Dermis microvascular lymphatic vessel endothelial cell (primary cell): Measurements from ENCODE around the gene ZNF782. TPM values are rescaled to one million over a fixed set of nuclear protein-coding genes. Genes with fewer than 3 reads are reported as not detected.
"Not testable (repeated sequence)": the region's sequence is repeated elsewhere in the genome, so short reads cannot be mapped to it uniquely, and the experiment has no call there.

Source experiments
- DNase-seq, 2 donors: peaks; one replicate each; pipeline versions ENCODE4 v3.0.0 to v3.0.0-alpha.2; 2010; ENCODE audit warnings: low read depth in 2 of 2
- total RNA-seq: library from RNA; depleted of rRNA; stranded (reverse); fragments of >200 nt; gene quantifications from 2 replicates; pipeline ENCODE4 v1.2.1, GENCODE V29; 2014

Gene ZNF782
- 2.6 and 3.0 TPM in 2 replicates for total RNA-seq

DNA sequence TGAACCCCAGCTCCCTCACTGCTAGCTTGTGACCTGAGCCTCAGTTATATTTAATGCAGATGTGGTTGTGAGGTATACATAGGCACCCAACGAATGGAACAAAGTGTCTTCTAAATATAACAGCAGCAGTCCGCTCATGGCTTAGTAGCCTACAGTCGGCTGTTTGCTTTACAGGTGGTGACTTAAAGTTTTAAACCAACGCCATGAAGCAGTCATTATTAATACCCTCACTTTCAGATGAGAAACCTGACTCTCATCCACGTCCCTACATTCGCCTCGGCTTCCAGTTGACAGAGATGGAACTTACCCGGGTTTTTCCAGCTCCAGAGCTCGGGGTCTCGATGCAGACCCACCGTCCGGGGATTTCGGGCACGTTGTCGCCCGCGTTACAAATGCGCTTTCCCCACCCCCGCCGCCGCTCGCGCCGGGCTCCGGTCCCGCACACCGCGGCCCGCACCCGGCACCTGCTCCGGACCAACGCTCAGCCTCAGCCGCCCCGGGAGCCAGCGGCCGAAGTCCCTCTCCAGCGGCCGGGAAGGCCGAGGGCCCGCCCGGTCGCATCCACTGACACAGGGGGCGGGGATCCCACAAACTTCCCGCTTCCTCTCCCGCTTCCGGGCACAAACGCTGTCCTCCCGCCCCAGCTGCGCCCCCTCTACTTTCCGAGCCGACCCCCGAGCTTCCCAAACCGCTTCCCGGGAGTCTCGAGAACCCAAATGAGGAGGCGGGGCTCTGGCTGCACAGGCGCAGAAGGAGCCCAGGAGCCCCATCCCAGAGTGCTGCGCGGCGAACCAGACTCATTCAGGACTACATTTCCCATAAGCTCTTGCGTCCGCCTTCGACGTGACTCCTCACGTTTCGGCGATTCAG lies at the start of gene ZNF782:
Gene ZNF782 (minus strand): TSS at position 734 of the 870 bp plus-strand sequence. CDS start 2,553 bp downstream, outside the sequence.
- peak; percentile 83 to 95 for DNase-seq

DNA sequence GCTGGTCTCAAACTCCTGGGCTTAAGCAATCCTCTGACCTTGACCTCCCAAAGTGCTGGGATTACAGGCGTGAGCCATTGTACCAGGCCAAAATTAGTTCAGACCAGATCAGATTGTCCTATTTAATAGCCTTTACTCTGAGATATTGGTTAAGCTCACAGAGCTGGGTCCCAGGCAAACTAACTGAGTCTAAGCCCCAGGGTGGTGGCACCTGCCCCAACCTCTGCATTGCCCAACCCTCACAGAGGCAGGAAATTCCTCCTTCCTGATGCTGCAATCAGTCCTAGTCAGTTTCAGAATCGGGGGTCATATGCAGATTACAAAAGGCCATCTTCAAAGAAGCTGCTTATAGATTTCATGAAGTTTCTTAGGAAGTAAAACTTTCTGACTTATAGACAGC lies 45.7 kb upstream of the ZNF782 start:
- DNase-seq: not testable (repeated sequence)

DNA sequence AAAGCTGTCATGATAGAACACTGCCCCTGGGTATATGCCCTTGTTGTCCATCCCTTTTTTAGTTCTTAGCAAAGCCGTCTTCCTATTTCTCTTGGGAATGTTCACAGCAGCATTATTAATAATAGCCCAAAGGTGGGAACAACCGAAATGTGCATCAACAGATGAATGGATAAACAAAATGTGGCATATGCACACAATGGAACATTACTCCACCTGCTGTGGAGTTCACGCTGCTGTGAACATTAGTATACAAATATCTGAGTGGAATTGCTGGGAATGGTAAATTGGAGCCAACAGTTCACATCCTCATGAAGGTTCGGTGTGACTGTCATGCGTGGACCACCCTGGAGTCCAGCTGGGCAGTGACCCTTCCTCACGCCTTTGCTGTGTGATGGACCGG lies 37.8 kb upstream of the ZNF782 start:
- DNase-seq: no peak

DNA sequence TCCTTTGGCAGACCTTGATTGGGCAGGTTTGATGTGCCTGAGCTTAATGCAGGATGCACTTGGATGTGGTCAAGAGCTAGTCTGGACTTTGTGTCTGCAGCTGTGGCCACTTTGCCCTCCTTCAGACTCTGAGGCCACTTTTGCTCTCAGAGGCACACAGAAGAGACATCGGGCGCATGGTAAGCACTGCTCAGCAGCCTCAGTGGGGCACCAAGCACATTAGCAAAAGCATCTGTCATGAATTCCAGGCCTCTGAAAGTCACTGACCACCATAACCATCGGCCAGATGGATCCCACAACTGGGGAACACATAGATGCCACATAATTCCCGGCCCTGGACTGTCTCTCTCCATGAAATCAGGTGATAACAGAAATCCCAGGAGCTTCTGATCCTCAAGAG lies 34.3 kb upstream of the ZNF782 start:
- no peak for DNase-seq

DNA sequence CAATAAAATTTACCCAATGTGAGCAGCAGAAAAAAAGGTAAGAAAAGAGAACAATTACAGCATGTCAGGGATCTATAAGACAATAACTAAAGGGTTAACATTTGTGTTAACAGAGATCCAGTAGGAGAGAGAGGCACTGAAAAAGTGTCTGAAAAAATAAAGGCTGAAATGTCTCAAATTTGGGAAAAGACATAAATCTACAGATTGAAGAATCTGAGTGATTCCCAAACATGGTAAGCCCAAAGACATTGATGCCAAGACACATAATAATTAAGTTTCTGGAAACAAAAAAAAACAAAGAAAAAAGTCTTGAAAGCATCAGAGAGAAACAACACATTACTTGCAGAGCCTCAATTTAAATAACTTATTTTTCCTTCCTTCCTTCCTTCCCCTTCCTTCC lies 31.1 kb upstream of the ZNF782 start:
- no peak for DNase-seq

DNA sequence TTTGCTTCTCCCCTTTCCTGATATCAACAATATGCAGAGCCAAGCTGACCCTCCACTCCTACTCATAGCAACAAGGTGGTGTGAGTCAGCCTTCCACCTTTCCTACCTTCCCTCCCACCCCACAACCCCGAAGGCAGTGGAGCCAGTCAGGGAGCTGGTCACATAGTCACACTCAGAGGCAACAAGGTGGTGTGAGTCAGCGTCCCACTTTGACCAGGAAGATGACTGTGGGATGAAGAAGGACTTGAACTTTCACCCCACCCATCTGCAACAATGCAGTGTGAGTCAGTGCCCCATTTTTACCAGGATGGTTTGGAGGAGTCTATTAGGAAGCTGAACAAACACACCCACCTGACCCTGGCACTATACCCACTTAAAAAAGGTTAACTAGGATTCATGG lies 30.1 kb upstream of the ZNF782 start:
- DNase-seq: peak in 1 of 2 donors; percentile 93

DNA sequence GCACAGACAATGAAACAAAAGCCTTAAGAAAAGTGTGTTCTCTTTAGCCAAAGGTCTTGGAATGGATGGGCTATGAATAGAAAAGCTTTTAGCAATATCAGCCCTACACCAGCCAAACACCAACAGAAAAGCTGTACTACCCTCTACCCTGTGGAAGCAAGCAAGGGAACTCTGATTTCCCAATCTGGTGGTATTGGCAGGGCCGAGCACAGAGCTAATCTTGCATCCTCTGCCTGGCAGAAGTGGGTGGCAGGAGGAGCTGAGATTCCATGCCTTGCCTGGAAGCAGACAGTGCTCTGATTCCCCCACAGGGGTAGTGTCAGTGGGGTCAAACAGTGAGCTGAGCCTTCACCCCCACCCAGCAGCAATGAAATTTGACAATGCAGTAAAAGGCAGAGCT lies 29.6 kb upstream of the ZNF782 start:
- DNase-seq: no peak

DNA sequence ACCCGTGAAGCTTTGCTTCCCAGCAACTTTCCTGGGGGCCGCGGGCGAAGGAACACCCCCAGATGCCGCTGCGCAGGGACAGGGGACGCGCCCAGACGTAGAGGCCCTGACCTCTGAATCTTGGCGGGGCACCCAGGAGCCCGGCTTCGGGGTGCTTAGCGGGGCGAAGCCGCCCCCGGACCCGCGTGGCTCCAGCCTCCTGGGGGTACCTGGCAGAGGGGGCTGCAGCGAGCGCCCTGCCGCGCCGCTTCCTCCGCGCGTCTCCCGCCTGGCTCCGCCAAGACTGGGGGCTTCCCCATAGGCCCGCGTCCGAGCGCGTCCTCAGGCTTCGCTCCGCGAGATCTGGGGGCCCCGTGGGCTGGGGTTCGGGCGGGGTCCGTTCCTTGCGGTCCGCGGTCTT lies 23.0 kb upstream of the ZNF782 start:
- DNase-seq: no peak

DNA sequence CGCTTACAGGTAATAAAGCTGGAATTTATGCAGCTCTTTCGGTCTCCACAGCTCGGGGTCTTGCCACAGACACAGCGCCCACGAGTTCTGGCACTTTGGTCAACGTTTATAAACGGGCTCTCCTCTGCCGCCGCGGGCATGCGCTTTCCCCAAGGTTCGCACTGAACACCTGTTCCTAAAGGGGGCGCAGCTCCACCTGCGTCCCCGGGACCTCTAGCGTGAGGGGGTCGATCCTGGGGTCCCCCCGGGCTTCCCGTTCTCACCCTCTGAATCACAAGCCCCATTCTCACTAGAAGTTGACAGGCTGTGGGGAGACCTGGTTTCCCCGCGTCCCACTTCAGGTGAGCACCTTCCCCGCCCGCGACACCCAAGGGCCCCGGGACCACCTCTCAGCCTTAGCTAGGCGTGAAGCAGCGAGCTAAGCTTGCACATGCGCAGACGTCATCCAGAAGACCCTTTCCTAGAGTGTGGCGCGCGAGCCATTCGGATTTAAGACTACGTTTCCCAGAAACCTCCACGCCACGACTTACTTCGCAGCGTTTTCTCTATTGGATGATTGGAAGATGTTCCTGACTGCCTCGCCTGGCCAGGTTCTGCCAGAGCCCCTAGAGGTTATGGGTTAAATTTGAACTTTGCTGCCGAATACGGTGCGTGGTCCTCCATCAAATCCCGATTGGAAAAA lies 21.3 kb upstream of the ZNF782 start:
- peak; percentile 71 to 90 for DNase-seq

DNA sequence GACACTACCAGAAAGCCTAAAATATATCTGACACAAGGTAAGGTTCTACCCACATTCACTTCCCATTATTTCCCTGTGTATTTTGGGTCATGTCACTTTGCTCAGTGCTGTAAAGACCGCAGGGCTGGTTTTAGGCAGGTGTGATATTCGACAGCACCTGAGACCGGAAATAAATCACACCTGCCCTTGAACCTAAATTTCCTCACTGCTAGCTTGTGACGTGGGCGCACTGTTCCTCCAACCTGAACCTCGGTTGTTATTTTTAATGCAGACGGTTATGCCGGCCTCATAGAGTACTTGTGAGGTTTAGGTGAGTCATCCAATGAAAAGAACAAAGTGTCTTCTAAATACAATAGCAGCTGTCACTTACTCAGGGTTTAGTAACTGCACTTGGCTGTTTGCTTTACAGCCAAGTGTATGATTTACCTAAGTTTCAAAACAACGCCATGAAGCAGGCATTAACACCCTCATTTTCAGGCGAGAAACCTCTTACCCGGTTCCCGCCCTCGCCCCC lies 20.7 kb upstream of the ZNF782 start:
- DNase-seq: peak in 1 of 2 donors; percentile 87

DNA sequence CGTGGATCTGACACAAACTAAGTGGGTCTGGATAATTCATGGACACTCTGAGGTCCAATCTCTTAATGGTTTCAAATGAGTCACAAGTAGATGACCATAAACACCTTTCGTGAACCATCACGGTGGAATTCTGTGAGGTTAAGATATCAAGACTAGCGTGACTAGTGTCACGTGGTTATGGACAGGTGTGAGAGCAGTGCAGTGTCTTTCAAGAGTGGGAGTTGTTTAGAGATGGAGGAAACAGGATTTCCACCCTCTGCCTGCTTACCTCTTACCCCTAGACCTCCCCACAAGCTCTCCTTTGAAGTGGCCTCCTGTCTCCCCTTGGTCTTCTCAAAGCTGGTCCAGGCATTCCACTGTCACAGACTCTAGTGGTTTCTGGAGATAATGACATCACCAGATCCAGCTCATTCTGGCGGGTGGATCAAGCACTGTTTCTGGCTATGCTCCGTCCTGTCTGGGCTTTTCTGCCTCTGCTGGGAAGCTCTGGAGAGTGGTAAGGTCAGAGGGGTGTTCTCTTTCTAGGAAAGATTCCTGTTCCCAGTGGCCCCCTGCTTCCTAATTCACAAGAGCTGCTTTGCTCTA lies 20.0 kb upstream of the ZNF782 start:
- no peak for DNase-seq

DNA sequence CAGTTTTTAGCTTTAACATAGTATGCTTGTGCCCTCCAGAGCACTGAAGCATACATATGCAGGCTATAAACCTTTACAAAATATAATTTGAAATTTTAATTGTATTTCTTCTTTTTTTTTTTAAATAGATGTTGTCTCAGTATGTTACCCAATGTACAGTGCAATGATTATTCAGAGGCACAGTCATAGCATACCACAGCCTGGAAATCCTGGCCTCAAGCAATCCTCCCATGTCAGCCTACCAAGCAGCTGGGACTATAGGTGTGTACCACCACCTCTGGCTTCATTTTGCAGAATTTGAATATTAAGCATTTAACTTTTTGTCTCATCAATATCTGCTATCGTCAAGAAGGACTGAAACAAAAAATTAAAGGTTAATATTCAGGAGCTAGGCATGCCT lies 16.9 kb upstream of the ZNF782 start:
- DNase-seq: no peak

DNA sequence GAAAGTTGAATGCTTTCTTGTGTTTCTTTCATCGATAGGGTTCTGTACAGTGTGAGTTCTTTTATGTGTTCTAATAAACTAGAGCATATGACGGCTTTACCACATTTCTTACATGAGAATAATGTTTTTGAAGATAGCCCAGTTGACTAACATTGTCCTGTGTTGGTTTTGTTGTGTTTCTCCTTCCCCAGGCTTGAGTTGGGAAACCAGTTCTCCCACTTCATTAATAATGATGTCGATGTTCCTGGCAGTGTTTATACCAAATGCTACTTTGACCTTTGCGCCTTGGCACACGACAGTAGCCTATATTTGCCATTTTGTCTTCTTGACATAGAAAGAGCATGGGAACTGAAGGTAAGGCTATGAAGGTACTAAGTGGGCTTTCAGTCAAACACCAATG lies 14.4 kb upstream of the ZNF782 start:
- DNase-seq: no peak

DNA sequence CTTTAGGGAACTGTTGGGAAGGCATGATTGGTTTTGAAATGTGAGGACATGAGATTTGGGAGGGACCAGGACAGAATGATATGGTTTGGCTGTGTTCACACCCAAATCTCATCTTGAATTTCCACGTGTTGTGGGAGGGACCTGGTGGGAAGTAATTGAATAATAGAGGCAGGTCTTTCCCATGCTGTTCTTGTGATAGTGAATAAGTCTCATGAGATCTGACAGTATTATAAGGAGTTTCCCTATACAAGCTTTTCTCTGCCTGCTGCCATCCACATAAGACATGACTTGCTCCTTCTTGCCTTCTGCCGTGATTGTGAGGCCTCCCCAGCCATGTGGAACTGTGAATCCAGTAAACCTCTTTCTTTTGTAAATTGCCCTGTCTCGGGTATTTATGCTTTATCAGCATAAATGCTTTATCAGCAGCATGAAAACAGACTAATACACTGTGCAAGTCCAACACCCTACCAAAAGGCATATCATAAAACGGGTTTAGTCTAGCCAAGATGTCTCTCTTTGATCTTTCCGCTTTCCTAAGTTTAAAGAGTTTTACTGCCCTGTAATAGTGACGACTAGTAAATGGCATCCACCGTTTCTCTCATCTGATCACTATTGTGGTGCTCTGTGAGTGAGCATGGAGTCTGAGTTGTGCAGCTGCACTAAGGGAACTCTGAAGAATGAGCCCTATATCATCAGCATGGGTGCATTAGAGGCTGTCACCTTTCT lies 12.9 kb upstream of the ZNF782 start:
- DNase-seq: no peak

DNA sequence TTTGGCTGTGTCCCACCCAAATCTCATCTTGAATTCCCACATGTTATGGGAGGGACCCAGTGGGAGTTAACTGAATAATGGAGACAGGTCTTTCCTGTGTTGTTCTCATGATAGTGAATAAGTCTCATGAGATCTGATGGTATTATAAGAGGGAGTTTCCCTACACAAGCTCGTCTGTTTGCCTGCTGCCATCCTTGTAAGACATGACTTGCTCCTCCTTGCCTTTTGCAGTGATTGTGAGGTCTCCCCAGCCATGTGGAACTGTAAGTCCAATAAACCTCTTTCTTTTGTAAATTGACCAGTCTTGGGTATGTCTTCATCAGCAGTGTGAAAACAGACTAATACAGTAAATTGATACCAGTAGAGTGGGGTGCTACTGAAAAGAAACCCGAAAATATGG lies 10.9 kb upstream of the ZNF782 start:
- not testable (repeated sequence) for DNase-seq

DNA sequence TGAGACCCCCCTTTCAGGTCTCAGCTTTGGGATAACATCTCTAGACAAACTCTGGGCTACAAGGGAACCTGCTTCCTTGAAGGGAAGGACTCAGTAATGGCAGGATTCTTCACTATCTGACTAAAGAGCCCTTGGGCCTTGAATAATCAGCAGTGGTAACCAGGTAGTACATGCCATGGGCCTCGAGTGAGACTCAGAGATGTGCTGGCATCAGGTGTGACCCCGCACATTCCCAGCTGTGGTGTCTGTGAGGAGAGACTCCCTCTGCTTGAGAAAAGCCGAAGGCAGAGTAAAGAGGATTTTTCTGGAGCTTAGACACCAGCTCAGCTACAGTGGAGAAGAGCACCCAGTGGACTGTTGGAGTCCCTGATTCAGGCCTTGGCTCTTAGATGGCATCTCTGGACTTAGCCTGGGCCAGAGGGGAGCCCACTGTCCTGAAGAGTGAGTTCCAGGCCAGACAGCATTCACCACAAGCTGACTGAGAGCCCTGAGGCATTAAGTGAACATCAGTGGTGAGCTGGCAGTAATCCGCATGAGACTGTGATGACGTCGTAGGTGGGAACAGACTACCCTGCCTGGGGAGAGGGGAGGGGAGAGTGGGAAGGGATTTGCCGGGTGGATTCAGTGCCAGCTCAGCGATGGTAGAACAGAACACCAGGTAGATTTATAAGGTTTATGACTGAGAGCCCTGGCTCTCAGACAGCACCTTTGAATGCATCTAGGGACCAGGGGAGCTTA lies 5.3 kb upstream of the ZNF782 start:
- peak in 1 of 2 donors; percentile 11 for DNase-seq

DNA sequence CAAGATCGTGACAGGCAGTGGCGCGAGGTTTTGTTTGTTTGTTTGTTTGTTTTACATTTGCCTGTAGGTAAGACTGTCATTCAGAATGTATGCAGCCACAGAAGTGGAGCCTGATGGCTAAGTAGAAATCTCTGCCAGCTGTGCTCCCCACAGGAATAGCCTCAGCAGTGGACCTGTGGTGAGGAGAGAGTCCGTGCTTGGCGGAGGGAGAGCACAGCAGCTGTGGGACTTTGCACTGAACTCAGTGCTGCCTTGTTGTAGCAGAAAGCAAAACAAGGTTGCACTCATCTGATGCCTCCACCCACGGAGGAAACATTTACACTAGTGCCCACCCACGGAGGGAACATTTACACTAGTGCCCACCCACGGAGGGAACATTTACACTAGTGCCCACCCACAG lies 4.4 kb upstream of the ZNF782 start:
- DNase-seq: no peak

DNA sequence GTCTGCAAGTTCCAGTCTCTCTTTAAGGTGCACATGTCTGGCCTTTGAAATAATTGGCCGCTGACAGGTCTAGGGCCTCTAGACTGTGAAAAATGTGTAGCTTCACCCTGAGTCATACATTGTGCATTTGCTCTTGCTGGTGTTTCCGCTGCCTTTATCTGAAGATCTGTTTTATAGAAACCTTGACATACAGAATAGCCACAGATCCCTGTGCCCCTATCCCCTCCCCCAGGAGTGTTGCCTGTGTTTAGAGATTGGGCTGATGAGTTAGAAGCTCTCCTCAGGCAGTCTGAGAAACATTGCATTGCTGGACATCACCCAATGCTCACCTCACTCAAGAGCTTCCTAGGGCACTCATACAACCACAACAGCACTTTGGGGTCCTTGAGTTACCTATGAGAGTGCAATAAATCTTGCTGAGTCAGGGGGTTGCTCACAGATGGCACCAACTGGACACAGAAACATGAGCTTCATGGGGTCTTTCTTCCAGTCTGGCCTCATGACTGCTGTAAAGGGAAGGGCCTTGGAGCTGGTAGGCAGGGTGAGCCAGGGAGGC lies 3.8 kb upstream of the ZNF782 start:
- peak in 1 of 2 donors; percentile 52 for DNase-seq

DNA sequence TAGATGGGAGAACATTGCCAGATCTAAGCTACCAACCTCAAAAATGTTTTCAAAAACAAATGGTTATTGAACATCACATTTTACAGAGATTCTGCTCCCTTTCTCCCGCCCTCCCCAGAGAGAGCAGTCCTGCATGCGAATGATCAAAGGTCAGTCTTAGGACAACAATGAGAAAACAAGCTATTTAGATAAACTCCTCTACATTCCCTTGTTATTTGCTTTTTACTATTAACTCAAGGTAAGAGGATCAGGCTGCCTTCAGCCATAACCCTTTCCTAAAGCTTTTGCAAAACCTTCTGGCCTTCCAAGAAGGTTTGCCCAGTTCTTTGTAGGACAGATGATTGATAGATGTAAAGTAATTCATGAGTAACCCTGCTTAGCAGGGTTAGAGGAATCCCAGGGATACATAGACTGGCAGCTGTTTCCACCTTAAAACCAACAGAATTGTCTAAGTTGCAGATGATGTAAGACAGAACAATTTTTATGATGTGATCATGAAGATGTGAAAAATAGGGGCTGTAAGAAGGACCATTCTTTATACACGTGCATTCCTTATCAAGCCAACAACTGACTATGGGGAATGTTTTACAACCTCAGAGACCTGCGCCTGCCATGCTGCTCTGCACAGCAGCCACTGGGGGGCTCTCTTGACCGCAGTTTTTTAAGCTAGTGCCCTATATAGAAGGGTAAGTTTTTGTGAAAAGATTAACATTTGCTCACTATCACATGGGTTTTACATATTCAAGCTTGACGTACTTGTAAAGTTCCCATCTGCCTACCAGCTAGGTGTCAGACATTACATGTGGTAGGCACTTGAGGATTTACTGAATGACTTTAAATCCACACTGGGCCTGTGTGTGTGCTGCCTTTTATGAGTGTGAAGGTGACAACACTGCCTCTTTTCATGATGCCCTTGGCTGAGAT lies 2.3 kb upstream of the ZNF782 start:
- peak; percentile 42 to 76 for DNase-seq
